ENCODE data around the gene SIN3B. TPM values are rescaled to one million over a fixed set of nuclear protein-coding genes. Genes with fewer than 3 reads are reported as not detected.
"Not testable (repeated sequence)": the region's sequence is repeated elsewhere in the genome, so short reads cannot be mapped to it uniquely, and the experiment has no call there.

Gene SIN3B
- polyA plus RNA-seq, 1 donor from 2014 or later, result 31.2 TPM

GRCh38 chr19:16797876-16798275, 31.3 kb upstream of the SIN3B start:
- Histone ChIP-seq H3K27ac (ENCODE audit: low read length) (no peak overlapping the region), H3K27me3 (ENCODE audit: insufficient read depth, low read depth, low read length) (no peaks in the 10 kb centered on the region), H3K4me3 (ENCODE audit: low read length) (no peak overlapping the region), H3K79me2 (replicated peaks; ENCODE audit: insufficient read depth, low read length) (no peaks in the 10 kb centered on the region), H3K9me3 (ENCODE audit: low read length) (no peaks in the 10 kb centered on the region), H3K36me3 (ENCODE audit: insufficient read depth, low read length) (no peaks in the 10 kb centered on the region), H3K4me2 (ENCODE audit: low read length) (no peak overlapping the region), H3F3A (ENCODE audit: insufficient read depth, low read length, poor library complexity, severe bottlenecking) (no peaks in the 10 kb centered on the region), H4K20me1 (ENCODE audit: insufficient read depth) (no peaks in the 10 kb centered on the region), H3K9ac (ENCODE audit: low read length) (no peak overlapping the region), H3K9me2 (ENCODE audit: insufficient read depth, low read length) (no peaks in the 10 kb centered on the region), H2AFZ (ENCODE audit: low read depth, low read length) (no peak overlapping the region)
- no peak for TF ChIP-seq POLR2AphosphoS5 (IDR thresholded peaks at IDR 0.05)
- no peak for TF ChIP-seq EZH2 (IDR thresholded peaks at IDR 0.05; ENCODE audit: borderline replicate concordance, insufficient read depth, low read length, poor library complexity, severe bottlenecking)
- no peak for TF ChIP-seq REST (IDR thresholded peaks at IDR 0.05; ENCODE audit: borderline replicate concordance)
- no peak for TF ChIP-seq TAF1 (IDR thresholded peaks at IDR 0.05; ENCODE audit: low read depth)
- no peak for TF ChIP-seq SMC3 (conservative IDR thresholded peaks at IDR 0.05; ENCODE audit: poor library complexity)
- TF ChIP-seq MXI1 (conservative IDR thresholded peaks at IDR 0.05; ENCODE audit: poor library complexity, severe bottlenecking), result no peak
- TF ChIP-seq CTCF (IDR thresholded peaks at IDR 0.05; ENCODE audit: poor library complexity, severe bottlenecking), result no peak
- TF ChIP-seq RAD21 (conservative IDR thresholded peaks at IDR 0.05), result no peak
- no peak for TF ChIP-seq EP300 (conservative IDR thresholded peaks at IDR 0.05; ENCODE audit: poor library complexity, severe bottlenecking)

GRCh38 chr19:16798326-16798725, 30.9 kb upstream of the SIN3B start:
- not testable (repeated sequence) for H3K9me3 ChIP-seq (ENCODE audit: low read length); H3K4me2 ChIP-seq (ENCODE audit: low read length); H3K79me2 ChIP-seq (replicated peaks; ENCODE audit: insufficient read depth, low read length); H3K27ac ChIP-seq (ENCODE audit: low read length); H3F3A ChIP-seq (ENCODE audit: insufficient read depth, low read length, poor library complexity, severe bottlenecking); H3K9me2 ChIP-seq (ENCODE audit: insufficient read depth, low read length); H4K20me1 ChIP-seq (ENCODE audit: insufficient read depth); H3K4me3 ChIP-seq (ENCODE audit: low read length); H3K27me3 ChIP-seq (ENCODE audit: insufficient read depth, low read depth, low read length); H3K9ac ChIP-seq (ENCODE audit: low read length); H3K36me3 ChIP-seq (ENCODE audit: insufficient read depth, low read length); H2AFZ ChIP-seq (ENCODE audit: low read depth, low read length)

- no peaks in the 10 kb centered on the region for H4K20me1 ChIP-seq (ENCODE audit: insufficient read depth)
- H3K27me3 ChIP-seq (ENCODE audit: insufficient read depth, low read depth, low read length), result no peaks in the 10 kb centered on the region
- H3K4me2 ChIP-seq (ENCODE audit: low read length), result no peak overlapping the region
- H2AFZ ChIP-seq (ENCODE audit: low read depth, low read length), result no peak overlapping the region
- no peaks in the 10 kb centered on the region for H3K36me3 ChIP-seq (ENCODE audit: insufficient read depth, low read length)
- H3K27ac ChIP-seq (ENCODE audit: low read length), result no peak overlapping the region
- TF ChIP-seq TAF1 (IDR thresholded peaks at IDR 0.05; ENCODE audit: low read depth), result no peak
- no peak for TF ChIP-seq RAD21 (conservative IDR thresholded peaks at IDR 0.05)
- H3K9me2 ChIP-seq (ENCODE audit: insufficient read depth, low read length), result no peaks in the 10 kb centered on the region
- H3K4me3 ChIP-seq (ENCODE audit: low read length), result no peak overlapping the region
- no peaks in the 10 kb centered on the region for H3K9me3 ChIP-seq (ENCODE audit: low read length)
- no peaks in the 10 kb centered on the region for H3K79me2 ChIP-seq (replicated peaks; ENCODE audit: insufficient read depth, low read length)
- no peaks in the 10 kb centered on the region for H3F3A ChIP-seq (ENCODE audit: insufficient read depth, low read length, poor library complexity, severe bottlenecking)
- no peak overlapping the region for H3K9ac ChIP-seq (ENCODE audit: low read length)
Measured at GRCh38 chr19:16799740-16800139, 29.5 kb upstream of the SIN3B start.
